HG02798 (cell line): ENCODE results near the gene MAST4.
"Not testable (repeated sequence)": the region's sequence is repeated elsewhere in the genome, so short reads cannot be mapped to it uniquely, and the experiment has no call there.

Source experiments
- ATAC-seq: cut with Tn5 transposase; IDR thresholded peaks from one replicate; pipeline ENCODE4 v1.9.1; 2021; ENCODE audit warnings: mild to moderate bottlenecking; ENCODE audit not compliant: unreplicated experiment, poor library complexity

Gene MAST4

DNA sequence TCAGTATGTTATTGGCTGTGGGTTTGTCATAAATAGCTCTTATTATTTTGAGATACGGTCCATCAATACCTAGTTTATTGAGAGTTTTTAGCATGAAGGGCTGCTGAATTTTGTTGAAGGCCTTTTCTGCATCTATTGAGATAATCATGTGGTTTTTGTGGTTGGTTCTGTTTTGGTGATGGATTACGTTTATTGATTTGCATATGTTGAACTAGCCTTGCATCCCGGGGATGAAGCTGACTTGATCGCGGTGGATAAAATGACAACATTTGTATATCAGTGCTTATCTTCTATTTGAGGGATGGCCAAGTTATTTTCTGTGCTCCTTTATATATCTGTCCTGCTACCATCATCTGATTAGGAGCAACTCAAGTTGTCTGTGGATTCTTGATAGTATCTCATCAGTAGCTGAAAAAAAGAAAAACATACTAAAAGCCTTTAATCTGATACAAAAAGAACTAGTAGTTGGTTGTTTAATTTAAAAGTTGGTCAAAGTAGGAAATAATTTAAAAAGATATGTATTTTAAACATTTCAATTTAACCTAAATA, 531.2 kb downstream of the MAST4 start:
- ATAC-seq: not testable (repeated sequence)

DNA sequence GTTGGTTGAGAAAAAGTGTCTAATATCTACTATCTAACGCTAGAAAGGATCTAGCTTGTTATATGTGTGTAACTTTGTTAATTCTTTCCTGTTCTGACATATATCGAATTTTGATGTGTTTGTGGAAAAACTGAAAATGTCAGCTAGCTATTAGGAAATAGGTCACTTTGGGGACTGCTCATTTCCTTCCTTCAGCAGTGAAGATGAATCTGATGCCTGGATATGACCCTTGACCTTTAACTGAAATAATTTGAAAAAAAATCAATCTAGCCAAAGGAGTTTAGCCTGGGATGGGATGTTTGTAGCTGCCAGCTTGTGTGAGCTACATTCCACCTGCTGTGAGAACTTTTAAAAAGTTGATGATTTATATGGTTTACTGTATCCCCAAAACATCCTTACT, 533.6 kb downstream of the MAST4 start:
- no peak for ATAC-seq

DNA sequence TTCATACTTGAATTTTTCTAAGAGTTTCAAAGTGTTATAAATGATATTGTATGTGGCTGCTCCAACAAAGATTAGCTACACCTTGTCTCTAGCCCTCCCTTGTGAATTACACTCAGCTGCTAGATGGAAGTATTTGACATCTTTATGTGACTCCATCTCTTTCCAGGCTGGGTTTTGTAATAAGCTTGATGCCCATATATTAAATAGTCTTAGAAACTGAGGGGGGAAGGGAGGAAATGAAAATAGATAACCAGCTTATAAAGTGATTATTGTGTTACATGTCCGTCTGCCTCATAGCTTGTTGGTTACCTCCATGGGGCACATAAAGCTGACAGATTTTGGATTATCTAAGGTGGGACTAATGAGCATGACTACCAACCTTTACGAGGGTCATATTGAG, 537.0 kb downstream of the MAST4 start:
- ATAC-seq: no peak

DNA sequence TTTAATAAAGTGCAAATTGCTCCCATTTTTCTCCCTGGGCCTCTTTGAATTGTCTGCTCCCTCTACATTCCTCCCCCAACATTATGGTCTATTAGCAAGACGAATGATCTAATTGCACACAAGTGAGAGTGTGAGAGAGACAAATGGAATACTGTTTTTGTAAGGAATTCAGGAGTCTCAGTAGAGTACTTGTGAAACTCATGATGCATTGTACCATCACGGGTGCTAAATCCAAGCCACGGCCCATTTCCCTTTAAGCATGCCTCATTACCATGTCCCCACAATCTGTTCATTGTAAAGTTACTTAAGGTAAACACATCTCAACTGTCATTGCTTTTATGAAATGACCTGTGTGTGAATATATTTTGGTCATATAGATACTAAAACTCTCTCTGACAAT, 537.6 kb downstream of the MAST4 start:
- ATAC-seq: no peak

DNA sequence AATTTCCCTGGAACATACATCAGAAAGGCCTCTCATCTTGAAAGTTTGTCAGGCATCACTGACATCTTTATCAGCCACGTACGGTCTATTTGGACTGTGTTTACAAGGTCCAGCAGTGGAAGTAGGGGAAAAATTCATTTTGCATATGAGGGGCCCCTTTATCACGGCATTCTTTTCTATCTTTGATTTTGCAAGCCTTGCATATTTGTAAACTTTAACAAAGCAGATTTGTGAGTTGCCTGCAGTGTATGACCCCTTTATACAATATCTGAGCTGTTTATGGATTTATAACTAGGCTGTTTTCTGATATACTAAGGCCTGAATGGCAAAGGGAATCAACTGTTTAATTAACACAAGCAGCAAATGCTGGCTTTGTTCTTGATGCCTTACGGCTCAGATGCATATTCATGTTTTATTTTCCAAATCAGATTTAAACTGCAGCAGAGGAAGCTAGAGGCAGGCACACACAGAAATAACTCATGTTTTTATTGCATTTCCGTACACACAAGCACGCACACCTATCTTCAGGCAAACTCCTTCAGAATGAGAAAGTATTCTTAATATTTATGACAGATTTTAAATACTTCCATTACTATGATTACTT, 539.3 kb downstream of the MAST4 start:
- no peak for ATAC-seq

DNA sequence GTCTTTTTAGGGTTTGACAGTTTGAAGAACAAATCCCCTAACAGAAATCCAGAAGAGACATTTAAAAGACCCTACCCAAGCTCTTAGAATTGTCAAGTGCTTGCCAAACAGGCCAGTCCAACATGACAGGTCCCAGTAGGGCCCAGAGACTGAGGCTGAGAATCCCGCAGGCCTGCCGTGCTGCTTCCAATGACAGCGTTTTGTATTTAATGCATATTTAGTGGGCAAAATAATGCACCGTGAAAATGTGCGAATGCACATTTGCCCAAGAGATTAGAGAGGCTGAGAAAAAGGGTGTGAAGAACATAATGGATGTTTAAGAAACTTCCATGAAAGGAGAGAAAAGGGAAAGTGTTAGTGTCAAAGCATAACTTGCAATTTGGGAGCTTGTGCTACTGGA, 542.8 kb downstream of the MAST4 start:
- ATAC-seq: no peak

DNA sequence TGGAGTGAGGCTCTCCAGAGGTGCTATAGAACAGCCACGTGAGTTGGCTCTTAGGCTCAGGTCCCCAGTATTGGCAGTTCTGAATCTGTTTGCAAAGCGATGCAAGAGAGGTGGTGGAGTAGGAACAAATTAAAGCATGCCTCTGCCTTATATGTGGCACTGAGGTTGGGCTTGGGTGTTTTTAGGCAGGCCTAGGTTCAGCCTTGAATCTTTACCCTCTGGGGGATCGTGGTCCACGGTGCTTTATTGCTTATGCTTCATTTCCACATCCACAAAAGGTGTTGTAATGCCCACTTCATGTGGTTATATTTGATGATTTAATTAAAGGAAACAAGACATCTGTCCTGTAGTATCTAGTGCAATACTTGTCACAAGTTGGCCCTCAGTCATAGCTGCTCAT, 544.2 kb downstream of the MAST4 start:
- no peak for ATAC-seq

DNA sequence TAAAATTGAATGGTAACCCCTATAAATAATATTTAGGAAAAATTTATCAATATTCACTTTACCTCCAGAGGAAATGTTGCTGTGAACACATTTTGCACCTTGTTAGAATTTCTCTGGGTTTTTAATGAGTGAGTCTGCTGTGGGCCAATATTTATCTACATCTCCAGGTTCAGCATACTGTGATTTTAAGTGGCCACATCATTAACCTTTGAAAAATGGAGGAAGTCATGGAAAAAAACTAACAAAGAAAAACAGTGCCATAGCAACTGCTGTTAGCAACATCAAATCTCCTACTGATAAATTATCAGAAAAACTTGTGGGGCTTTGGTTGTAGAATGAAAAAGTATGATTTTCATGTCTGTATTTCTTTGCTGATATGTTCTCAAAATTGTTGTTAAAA, 545.5 kb downstream of the MAST4 start:
- no peak for ATAC-seq

DNA sequence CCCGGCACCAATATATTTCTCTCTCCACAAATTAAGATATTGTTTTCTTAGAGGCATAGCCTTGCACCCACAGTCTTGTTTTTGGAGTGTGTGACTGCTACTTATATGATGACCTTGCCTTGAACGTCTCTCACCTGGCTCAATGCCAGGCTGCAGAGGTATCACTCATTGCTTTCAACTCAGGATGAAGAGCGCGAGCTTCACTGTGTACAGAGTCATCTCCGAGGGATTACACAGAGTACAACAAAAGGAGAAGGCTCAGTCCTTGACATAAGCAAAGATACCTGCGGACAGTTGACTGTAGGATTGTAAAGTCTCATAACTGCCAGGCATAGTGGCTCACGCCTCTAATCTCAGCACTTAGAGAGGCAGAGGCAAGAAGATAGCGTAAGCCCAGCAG, 546.6 kb downstream of the MAST4 start:
- ATAC-seq: no peak

DNA sequence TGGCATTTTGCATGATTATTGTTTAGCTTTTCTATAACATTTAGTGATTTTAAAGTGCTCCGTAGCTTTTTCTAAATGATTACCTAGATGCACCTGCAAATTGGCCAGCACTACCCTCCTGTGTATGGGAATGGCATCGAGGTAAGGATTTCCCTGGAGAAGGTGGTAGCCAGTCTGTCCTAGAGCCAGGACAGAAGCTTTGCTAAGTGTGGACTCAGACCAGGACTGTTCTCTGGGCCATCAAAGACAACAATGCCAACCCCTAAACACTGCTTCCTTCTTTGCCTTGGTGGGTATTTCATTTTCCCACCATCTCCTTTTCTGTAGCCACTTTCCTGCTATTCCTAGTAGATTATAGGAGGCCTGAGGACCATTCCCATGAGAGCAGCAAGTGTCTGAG, 547.4 kb downstream of the MAST4 start:
- ATAC-seq: no peak

DNA sequence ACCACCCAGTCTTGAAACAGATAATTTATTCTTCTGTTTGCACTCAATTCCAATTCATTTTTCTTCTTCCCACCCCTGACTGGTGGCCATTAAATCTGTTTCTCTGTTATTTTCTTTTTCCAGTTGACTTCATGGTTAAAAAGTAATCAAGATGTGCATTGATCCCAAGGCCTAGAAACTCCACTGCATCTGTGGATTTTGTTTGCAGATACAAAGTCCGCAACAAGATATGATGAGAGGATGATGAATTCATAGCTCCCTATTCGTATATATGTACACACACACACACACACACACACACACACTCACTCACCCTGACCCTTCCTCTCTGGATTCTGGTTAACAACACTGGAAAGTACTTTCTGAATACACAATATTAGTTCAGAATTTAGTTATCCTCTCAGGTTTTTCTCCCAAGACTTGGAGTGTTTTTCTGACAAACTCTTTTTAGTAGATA, 548.0 kb downstream of the MAST4 start:
- ATAC-seq: no peak

DNA sequence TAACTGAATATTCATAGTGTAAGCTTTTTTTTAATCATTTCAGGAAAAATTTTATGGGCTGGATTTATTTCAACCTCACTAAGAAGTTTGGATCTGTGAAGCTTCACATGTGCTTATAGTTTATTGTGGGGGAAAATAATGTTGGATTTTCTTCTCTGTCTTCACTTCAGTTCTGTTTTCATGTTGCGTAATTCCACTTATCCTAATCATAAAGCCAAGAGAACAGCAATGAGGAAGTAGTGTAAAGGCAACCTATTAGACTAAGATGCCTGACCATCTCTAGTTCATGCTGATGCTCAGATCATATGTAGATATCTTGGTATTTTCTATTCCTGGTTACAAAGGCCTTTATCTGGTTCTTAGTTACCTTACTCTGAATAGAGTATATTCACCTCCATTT, 550.4 kb downstream of the MAST4 start:
- no peak for ATAC-seq

DNA sequence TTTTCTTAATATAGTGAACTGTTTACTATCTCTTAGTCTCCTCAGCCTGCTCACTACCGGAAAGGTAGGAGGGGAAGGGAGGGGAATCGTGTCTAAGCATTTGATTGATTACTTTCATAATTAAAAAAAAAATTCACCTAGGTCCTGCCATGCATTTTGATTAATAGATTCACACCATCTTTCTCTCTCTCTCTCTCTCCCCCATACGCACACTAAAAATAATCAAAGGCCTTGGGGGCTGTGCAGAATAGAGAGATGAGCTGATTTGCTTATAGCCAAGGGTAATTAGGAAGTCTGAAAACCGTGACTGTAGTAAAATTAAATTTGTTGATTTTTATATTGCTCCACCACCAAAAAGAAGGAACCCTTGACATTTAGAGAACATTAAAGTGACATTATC, 550.8 kb downstream of the MAST4 start:
- no peak for ATAC-seq

DNA sequence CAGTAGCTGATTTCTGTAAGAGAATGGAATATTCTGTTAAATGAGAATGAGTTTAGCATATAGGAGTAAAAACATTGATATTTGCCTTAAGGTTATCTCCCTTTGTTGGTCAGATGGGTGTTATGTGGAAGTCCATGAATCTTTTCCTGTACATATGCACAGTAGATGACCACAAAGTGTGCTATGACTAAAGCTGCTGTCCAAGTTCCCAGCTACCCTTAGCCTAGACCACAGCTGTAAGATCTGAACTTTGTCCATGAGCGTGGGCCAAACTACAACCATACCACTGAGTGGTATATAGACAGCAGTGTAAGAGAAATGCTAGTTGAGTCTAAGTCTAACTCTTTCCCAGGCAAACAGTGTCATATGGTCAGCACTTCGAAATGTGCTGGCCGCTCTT, 551.6 kb downstream of the MAST4 start:
- no peak for ATAC-seq

DNA sequence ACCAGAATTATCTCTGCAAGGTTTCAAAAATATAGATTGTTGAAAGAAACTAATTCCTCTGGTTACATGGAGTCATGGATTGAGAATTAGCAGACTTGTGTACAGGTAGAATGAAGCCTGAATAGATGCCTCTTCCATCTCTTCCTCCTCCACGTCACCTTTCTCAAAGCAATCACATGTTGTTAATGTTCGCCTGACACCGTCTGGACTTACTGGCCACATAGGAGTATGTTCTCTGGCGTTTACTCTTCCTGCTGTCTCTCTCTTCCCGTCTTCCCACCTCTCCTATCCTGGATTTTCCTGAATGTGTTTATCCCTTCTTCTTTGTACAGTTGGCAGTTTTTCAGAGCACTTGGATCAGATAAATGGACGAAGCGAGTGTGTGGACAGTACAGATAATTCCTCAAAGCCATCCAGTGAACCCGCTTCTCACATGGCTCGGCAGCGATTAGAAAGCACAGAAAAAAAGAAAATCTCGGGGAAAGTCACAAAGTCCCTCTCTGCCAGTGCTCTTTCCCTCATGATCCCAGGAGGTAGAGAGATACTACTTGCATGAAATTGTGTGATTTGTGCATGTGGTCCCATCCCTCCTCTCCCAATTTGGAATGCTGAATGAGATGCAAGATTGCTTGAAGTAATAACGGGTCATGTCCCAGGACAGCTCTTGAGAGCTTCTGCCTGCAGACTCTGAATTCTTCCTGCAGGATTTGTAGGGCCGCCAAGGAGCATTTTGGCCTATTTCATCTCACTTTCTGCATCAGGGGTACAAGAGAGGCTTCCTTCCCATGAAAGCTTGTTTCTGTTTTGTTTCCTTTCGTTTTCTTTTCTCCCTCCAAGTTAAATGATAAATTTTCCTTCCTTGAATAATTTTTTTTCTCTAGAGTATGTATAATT, 553.1 kb downstream of the MAST4 start:
- ATAC-seq: no peak

DNA sequence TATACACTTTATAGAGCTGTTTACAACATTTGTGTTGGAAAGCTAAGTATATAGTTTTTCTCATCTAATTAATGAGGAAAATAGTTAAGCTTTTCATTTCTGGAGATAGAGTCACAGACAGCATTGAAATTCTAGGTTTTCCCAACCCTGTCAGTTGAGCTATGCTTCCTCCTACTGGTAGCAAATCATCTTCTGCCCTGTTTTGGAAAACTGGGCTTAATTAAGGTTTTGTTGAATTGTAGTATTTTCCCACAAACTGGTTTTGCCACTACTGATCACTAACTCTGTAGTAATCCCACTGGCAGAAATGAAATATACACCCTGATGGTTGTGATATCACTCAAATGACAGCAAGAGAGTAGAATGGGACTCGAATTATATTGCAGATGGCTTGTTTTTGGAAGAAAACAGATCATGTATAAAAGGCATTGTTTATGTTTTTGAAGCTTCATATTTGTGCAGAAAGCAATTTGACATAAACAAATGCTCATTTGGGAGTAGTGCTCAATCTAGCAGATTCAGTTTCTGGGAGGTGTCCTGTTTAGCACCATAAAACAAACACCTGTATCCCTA, 553.8 kb downstream of the MAST4 start:
- ATAC-seq: no peak

DNA sequence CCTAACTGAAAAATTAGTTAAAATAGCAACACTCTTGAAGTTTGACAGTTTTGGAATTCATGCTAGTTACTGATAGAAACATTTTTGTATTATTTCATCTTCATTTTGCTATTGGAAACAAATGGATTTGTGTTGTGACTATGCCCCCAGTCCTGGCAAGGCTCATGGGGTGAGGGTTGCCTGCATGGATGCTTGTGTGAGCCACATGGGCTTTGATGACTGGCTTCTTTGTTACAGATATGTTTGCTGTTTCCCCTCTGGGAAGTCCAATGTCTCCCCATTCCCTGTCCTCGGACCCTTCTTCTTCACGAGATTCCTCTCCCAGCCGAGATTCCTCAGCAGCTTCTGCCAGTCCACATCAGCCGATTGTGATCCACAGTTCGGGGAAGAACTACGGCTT, 556.2 kb downstream of the MAST4 start:
- ATAC-seq: no peak

DNA sequence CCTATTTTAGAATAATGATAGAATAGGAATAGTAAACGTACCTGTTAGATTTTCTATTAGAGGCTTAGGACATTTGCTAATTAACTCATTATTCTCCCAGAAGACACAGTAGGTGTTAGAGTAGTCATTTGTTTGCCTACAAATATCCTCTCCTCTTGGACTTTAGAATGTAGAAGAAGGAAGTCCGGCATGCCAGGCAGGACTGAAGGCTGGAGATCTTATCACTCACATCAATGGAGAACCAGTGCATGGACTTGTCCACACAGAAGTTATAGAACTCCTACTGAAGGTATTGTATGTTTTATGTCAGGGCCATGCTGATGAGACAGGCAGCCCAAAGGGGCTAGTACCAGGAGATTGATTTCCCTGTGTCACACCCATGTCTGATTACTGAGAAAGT, 557.1 kb downstream of the MAST4 start:
- ATAC-seq: no peak

DNA sequence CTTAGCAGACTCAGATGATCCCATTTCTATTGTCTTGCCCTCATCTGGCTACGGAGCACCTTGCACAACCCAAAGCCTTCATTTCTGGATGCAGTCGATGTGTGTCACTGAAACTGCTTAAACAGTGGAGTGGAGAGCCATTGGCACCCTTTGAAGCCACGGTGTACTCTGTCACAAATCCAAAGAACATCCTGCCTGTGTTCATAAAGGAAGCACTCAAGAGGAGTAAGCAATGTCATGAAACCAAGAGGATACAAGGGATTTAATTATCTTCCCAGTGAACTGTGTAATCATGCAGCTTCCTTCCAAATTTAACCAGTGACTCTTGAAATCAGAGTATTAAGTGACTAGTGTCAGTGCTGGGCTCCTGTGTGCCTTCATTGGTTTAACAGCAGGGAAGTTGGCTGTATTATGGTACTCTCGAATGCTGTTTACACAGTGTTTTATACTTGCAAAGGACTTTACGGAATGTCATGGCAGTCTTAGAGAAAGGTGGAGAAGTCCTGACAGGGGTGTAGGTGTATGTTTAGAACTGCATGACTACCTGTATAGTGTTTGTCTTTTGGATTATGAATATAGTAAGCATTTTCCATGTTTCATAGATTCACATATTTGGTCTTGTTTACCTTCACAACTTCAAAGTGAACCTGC, 558.5 kb downstream of the MAST4 start:
- ATAC-seq: no peak

DNA sequence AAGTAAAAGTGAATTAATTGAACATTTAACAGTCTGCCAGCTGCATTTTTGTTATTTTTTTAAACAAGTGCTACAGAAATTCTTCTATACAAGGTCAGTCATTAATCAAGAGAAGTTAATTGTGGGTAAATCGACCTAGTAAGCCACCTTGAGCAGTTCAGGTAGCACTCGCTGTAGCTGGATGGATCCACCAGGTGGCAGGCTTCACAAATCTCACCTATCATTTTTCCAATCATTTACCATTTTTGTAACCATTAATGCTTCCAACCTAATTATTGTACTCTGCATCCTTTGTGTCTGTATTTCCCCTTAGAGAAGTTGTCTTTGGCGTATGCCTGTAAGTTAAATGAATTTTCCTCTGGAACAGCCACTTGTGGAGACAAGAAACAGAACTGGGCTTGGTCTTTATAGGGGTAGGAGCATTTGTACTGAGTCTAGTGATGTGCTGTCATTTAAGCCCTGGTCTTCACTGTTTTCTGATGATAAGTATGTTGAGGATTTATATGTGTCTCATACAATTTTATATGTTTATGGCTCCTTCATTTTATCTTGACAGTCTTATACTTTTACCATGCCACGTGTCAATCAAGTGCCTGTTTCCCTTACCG, 560.9 kb downstream of the MAST4 start:
- peak; percentile 60 for ATAC-seq
